GM12874 (cell line): ENCODE data around the gene GRAP.

Experiments used
- TF ChIP-seq, protein P1 (sequence below): IDR thresholded peaks from 2 replicates; pipeline ENCODE4 v1.5.1; 2011; ENCODE audit warnings: low read depth, mild to moderate bottlenecking, control low read depth, low read length, moderate library complexity; ENCODE audit not compliant: insufficient read depth

The GRAP gene

DNA sequence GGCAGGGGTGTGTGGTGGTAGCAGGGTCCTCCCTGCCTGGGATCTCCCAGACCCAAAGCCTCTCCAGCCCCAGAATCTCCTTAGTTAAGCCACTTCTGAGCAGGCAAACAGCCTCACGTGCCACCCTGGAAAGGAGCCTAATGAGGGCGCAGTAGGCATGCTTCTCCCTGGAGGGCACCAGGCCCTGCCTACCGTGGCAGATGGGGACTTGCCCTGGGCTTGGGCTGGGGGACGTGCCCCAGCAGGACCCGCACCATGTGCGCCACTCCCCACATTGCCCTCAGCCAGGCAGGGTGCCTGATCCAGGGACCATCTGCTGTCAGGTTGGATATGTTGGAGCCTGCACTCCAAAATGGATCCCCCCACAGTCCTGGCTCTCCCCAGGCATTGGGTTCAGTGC is 56.4 kb downstream of the GRAP start:
- TF ChIP-seq, protein P1, sequence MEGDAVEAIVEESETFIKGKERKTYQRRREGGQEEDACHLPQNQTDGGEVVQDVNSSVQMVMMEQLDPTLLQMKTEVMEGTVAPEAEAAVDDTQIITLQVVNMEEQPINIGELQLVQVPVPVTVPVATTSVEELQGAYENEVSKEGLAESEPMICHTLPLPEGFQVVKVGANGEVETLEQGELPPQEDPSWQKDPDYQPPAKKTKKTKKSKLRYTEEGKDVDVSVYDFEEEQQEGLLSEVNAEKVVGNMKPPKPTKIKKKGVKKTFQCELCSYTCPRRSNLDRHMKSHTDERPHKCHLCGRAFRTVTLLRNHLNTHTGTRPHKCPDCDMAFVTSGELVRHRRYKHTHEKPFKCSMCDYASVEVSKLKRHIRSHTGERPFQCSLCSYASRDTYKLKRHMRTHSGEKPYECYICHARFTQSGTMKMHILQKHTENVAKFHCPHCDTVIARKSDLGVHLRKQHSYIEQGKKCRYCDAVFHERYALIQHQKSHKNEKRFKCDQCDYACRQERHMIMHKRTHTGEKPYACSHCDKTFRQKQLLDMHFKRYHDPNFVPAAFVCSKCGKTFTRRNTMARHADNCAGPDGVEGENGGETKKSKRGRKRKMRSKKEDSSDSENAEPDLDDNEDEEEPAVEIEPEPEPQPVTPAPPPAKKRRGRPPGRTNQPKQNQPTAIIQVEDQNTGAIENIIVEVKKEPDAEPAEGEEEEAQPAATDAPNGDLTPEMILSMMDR, result no peak

DNA sequence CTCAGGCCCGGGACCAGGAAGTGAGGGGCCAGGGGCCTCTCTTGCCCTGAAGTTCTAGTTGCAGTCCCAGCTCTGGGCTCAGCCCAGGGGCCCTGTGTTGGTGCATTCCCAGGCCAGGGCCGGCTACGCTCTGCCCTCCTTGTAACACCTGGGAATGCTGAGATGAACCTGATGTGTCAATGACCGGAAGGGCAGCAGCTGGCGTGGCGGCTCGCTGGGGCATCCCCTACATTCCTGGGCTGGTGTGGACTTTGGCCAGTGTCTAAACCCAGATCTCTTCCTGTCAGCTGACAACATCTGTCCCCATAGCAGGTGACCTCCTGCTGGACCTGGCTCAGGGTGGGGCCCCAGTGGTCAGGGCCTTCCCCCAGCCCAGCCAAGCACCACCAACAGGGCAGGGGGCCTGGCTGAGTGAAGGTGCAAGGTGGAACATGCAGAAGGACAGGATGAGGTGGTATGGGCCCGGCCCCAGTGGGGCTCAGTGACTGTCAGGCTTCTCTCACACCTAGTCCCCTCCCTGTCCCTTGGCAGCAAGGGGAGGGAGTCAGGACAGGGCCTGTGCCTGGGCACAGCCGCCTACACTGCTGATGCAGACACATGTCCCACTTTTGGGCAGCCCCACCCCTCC is 58.1 kb downstream of the GRAP start:
- TF ChIP-seq, protein P1, result no peak

DNA sequence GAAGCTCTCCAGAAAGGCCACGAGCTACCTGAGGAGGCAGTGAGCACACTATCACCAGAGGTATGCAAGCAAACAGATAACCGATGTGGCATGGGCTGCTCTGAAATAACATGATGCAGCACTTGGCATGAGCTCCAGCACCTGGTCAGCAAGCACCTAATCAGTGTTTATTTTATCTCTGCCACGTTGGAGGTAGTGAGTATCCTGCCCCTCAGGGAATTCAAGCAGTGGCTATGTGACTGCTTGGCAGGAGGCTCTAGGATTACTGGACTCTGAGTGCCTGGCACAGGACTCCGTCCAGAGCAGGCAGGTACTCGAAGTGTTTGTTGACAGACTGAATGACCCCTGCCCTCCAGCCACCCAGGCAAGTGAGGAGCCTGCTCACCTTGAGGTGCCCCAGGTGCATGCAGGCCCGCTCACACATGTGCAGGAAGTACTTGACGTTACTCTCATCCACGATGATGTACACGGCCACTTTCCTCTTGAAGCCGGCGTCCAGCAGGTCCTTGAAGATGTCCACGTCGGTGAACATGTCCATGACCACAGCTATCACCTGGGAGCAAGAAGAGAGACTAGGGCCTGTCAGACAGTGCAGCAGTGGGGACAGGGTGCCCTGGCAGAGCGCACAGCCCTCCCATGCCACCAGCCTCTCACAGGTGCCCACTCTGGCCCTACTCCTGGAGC is 58.8 kb downstream of the GRAP start:
- TF ChIP-seq, protein P1, result no peak

DNA sequence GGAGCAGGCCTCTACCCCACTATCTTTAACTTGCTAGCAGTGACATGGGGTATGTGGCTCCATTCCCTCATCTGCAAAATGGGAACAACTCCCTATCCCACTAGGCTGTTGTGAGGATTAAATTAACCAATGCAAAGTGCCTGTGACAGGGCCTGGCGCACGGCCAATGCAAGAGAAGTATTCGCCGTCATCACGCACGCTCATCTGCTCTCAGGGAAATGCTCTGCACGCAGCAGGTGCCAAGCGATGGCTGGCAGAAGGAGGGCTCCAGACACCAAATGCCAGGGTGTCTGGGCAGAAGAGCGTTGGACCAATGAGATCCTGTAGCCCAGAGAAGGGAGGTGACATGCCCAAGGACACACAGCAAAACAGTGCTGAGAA is 59.5 kb downstream of the GRAP start:
- TF ChIP-seq, protein P1, result no peak

DNA sequence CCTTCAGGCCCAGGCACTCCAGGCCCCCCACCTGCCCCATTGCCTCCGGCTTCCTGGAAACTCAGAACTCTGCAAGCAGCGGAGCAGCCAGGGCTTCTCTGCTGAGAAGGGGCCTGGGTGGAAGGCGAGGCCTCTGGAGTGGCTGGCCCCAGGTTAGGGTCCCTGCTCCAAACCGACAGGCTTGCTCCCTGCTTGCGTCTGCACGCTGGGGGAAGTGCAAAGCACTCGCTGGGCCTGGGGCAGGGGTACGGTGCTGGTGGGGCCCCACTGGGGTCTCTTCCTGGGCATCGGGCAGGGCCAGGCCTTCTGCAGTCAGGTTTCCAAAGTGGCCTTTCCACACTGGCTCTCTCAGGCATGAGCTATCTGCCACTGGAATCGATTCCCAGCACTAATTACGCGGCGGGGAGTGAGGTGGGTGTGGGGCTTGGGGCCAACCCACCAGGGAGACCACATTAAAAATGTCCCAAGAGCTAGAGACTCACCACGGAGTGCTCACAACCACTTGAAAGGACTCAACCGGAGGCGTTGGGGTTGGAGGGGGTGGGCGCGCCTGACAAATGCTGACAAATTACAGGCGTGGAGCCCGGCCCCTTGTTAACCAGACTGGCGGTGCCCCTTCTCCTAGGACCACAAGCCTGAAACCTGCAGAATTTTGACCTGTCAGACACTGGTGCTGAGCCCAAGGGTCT is 60.1 kb downstream of the GRAP start:
- TF ChIP-seq, protein P1, result no peak

DNA sequence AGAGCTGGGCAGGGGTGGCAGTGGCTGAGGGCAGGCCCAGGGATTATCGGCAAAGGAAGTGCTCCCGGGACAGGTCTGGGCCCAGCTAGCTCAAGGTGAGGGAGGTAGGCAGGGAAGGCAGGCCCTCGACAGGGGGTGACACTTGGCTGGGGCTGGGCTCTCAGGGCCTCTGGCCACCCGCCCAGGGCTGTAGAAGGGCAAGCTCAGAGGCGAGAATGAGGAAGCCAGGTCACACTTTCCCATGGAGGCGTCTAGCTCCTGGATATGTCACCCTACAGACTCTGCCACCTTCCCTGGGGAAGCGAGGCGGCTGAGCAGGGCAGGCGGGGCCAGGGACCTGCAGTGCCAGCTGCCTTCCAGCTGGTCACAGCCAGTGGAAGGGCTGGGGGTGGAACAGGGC is 61.3 kb downstream of the GRAP start:
- TF ChIP-seq, protein P1, result no peak

DNA sequence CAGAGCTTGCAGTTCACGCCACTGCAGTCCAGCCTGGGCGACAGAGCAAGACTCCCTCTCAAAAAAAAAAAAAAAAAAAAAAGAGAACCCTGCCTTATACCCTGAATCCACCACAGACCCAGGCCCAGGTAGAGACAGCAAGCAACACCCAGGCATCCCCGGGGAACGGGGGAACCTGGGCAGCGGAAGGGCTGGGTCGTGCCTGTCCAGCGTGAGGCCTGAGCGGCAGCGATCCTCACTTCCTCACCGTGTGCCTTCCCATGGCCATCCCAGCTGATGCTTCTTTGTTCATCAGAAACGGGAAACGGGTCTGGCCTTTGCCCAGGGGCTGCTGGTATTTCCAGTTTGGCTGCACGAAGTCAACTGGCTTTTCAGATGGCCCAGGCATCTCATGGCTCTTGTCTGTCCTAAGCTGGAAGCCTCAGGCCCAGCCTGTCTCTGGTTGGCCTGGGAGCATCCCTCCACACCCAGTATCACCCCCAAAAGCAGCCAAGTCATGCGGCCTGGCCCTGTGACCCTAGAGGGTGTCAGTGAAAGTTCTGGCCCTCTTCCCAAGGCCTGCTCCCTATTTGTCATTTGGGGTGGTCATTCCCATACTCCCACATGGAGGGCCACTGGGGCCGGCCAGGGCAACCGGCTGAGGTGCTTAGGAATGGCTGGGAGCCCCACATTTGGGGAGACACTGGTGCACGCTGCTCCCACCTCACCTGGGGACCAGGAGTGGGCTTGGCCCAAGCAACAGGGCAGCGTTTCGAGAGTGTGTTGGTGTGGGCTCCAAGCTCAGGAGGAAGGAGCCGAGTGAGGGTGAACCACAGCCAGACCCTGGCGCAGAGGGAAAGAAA is 62.3 kb downstream of the GRAP start:
- TF ChIP-seq, protein P1, result no peak
